SK-N-SH treated with all-trans-retinoic acid at 6 μM for 48 hours (cell line): ENCODE data around the gene ABI3.

ENCODE experiments used
- ZFP3 ChIP-seq: fragments of 250-450 bp; sonication (Bioruptor Pico); IDR thresholded peaks from 2 replicates; pipeline ENCODE4 v1.5.0; 2020; ENCODE audit warnings: mild to moderate bottlenecking, moderate library complexity
- ZNF8 ChIP-seq: fragments of 450-650 bp; formaldehyde crosslinking; IDR thresholded peaks from 2 replicates; pipeline ENCODE4 v1.5.0; 2020; ENCODE audit warnings: mild to moderate bottlenecking, moderate library complexity

GRCh38 chr17:49216953-49217650, 6.6 kb downstream of the ABI3 start:
- TF ChIP-seq ZFP3 (no peak), ZNF8 (CRISPR knock-in tag) (no peak)
